NCI-H1930 (cell line): ENCODE measurements around the gene HHLA2.
"Not testable (repeated sequence)": the region's sequence is repeated elsewhere in the genome, so short reads cannot be mapped to it uniquely, and the experiment has no call there.

Source experiments
- DNase-seq, 2 experiments: peaks; one replicate each; lab custom pipeline; 2025; lab: John Stamatoyannopoulos, UW

The HHLA2 gene

GRCh38 chr3:108296239-108296638 lies at the start of gene HHLA2:
Gene HHLA2 (plus strand): TSS chr3:108296548. CDS start chr3:108351814, 55,266 bp downstream.
- no peak for DNase-seq

- DNase-seq = no peak
Observed at GRCh38 chr3:108250626-108251025, 45.7 kb upstream of the HHLA2 start.

GRCh38 chr3:108251265-108251664 lies 45.1 kb upstream of the HHLA2 start:
- no peak for DNase-seq

- DNase-seq = no peak
Observed at GRCh38 chr3:108251844-108252243, 44.5 kb upstream of the HHLA2 start.

- no peak for DNase-seq
Observed at GRCh38 chr3:108255131-108255530, 41.2 kb upstream of the HHLA2 start.

- DNase-seq = not testable (repeated sequence)
Observed at GRCh38 chr3:108264534-108265298, 31.6 kb upstream of the HHLA2 start.

GRCh38 chr3:108268235-108268634 lies 28.1 kb upstream of the HHLA2 start:
- not testable (repeated sequence) for DNase-seq

- DNase-seq = no peak
Observed at GRCh38 chr3:108271626-108272025, 24.7 kb upstream of the HHLA2 start.

GRCh38 chr3:108279066-108279465 lies 17.3 kb upstream of the HHLA2 start:
- not testable (repeated sequence) for DNase-seq

GRCh38 chr3:108280476-108280875 lies 15.9 kb upstream of the HHLA2 start:
- DNase-seq = no peak

GRCh38 chr3:108281670-108282069 lies 14.7 kb upstream of the HHLA2 start:
- DNase-seq = no peak

GRCh38 chr3:108283006-108283405 lies 13.3 kb upstream of the HHLA2 start:
- no peak for DNase-seq

- DNase-seq = no peak
Observed at GRCh38 chr3:108283989-108284388, 12.4 kb upstream of the HHLA2 start.

- no peak for DNase-seq
Observed at GRCh38 chr3:108285176-108285575, 11.2 kb upstream of the HHLA2 start.

- no peak for DNase-seq
Observed at GRCh38 chr3:108287146-108287545, 9.2 kb upstream of the HHLA2 start.

- not testable (repeated sequence) for DNase-seq
Observed at GRCh38 chr3:108288193-108288592, 8.2 kb upstream of the HHLA2 start.

- no peak for DNase-seq
Observed at GRCh38 chr3:108289159-108289558, 7.2 kb upstream of the HHLA2 start.

GRCh38 chr3:108292450-108292849 lies 3.9 kb upstream of the HHLA2 start:
- DNase-seq = no peak

- DNase-seq = no peak
Observed at GRCh38 chr3:108292905-108293328, 3.4 kb upstream of the HHLA2 start.

- DNase-seq = no peak
Observed at GRCh38 chr3:108293858-108294257, 2.5 kb upstream of the HHLA2 start.

- no peak for DNase-seq
Observed at GRCh38 chr3:108295421-108296175, 750 bp upstream of the HHLA2 start.

- DNase-seq = no peak
Observed at GRCh38 chr3:108297647-108298046, 1.3 kb downstream of the HHLA2 start.

GRCh38 chr3:108298056-108298455 lies 1.7 kb downstream of the HHLA2 start:
- no peak for DNase-seq
